RWPE1 (cell line): ENCODE data around the gene POU2AF2.
"Not testable (repeated sequence)": the region's sequence is repeated elsewhere in the genome, so short reads cannot be mapped to it uniquely, and the experiment has no call there.

ENCODE experiments used
- CTCF ChIA-PET: fragments of 350-600 bp; sonication (Branson Sonifier 250); formaldehyde crosslinking; extraction: SDS; loops from one replicate; lab custom pipeline; 2021; lab: Yijun Ruan, JAX
- POLR2A ChIA-PET: fragments of 400-600 bp; formaldehyde crosslinking; extraction: SDS; loops from one replicate; lab custom pipeline; 2020; ENCODE audit warnings: antibody characterized with exemption; ENCODE audit not compliant: low non-redundant PET; lab: Yijun Ruan, JAX
- DNase-seq: peaks from one replicate; pipeline ENCODE4 v3.0.0; 2012; ENCODE audit warnings: low spot score
- H3K27ac ChIP-seq: fragments of 450-650 bp; 2 replicates; pipeline ENCODE4 v1.5.1; 2017
- TF ChIP-seq, protein P1 (sequence below): fragments of 450-650 bp; conservative IDR thresholded peaks from 2 replicates; pipeline ENCODE4 v1.5.1; 2017; ENCODE audit warnings: low read depth, mild to moderate bottlenecking

Gene POU2AF2

GRCh38 chr11:111209543-111210355 lies 35.8 kb upstream of the POU2AF2 start:
- TF ChIP-seq, protein P1, sequence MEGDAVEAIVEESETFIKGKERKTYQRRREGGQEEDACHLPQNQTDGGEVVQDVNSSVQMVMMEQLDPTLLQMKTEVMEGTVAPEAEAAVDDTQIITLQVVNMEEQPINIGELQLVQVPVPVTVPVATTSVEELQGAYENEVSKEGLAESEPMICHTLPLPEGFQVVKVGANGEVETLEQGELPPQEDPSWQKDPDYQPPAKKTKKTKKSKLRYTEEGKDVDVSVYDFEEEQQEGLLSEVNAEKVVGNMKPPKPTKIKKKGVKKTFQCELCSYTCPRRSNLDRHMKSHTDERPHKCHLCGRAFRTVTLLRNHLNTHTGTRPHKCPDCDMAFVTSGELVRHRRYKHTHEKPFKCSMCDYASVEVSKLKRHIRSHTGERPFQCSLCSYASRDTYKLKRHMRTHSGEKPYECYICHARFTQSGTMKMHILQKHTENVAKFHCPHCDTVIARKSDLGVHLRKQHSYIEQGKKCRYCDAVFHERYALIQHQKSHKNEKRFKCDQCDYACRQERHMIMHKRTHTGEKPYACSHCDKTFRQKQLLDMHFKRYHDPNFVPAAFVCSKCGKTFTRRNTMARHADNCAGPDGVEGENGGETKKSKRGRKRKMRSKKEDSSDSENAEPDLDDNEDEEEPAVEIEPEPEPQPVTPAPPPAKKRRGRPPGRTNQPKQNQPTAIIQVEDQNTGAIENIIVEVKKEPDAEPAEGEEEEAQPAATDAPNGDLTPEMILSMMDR, result no peak
- no peak overlapping the region for H3K27ac ChIP-seq
- CTCF ChIA-PET, result interaction anchor here (0.8 kb wide), 1 partner anchor 192 kb away, joined by 5 read pairs; no protein-coding TSS in a partner anchor
- POLR2A ChIA-PET, result no interaction called here
- no peak for DNase-seq

GRCh38 chr11:111213256-111213655 lies 32.3 kb upstream of the POU2AF2 start:
- CTCF ChIA-PET, result no interaction called here
- no peak for DNase-seq
- POLR2A ChIA-PET, result no interaction called here
- no peak overlapping the region for H3K27ac ChIP-seq
- TF ChIP-seq, protein P1, result no peak

- ChIA-PET POLR2A (no interaction called here), CTCF (interaction anchor here (0.5 to 1.4 kb wide), 3 partner anchors 11 to 64 kb away, joined by 3 to 4 read pairs (median 4); no protein-coding TSS in a partner anchor)
- TF ChIP-seq, protein P1, result no peak
- no peak for DNase-seq
- H3K27ac ChIP-seq, result no peak overlapping the region
Measured at GRCh38 chr11:111220721-111221120, 24.8 kb upstream of the POU2AF2 start.

DNA sequence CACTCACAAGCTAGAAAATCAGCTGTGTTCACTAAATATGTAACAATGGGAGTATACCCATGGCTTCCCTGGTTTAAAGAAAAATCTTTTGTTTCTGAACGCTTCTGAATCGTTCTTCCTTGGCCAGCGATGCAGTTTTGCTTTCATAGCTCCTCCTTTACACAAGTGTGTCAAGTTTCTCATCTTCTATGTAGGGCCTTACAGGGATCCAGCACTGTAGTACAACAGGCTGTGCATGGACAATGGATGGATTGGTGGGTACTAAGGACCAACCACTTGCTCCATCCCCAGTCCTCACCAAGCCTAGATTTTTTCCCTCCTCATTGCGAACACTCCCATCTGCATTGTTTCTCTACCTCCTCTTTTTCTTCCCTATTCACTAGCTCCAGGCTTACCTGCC lies 24.3 kb upstream of the POU2AF2 start:
- TF ChIP-seq, protein P1, result no peak
- CTCF ChIA-PET, result interaction anchor here (0.5 to 1.4 kb wide), 4 partner anchors 10 to 844 kb away, joined by 3 to 6 read pairs (median 4); no protein-coding TSS in a partner anchor

GRCh38 chr11:111221936-111222335 lies 23.6 kb upstream of the POU2AF2 start:
- CTCF ChIA-PET, POLR2A ChIA-PET, H3K27ac ChIP-seq, DNase-seq: not testable (repeated sequence)

More for the DNA sequence above, 24.3 kb upstream of the POU2AF2 start:
- POLR2A ChIA-PET, result no interaction called here
- no peak overlapping the region for H3K27ac ChIP-seq
- no peak for DNase-seq

- CTCF ChIA-PET, result interaction anchor here (0.6 kb wide), 1 partner anchor 757 kb away, joined by 3 read pairs; no protein-coding TSS in a partner anchor
- POLR2A ChIA-PET, result interaction anchor here (0.6 kb wide), 1 partner anchor 1721 kb away, joined by 3 read pairs; no protein-coding TSS in a partner anchor
- H3K27ac ChIP-seq, DNase-seq: not testable (repeated sequence)
Measured at GRCh38 chr11:111222821-111223455, 22.6 kb upstream of the POU2AF2 start.

- TF ChIP-seq, protein P1, result no peak
- no peak overlapping the region for H3K27ac ChIP-seq
- DNase-seq, result no peak
- ChIA-PET POLR2A (no interaction called here), CTCF (interaction anchor here (0.6 kb wide), 1 partner anchor 32 kb away, joined by 3 read pairs; no protein-coding TSS in a partner anchor)
Measured at GRCh38 chr11:111225881-111226280, 19.6 kb upstream of the POU2AF2 start.
